Measurements from ENCODE around the gene FHIP1B. TPM values are rescaled to one million over a fixed set of nuclear protein-coding genes. Genes with fewer than 3 reads are reported as not detected.
A peak's percentile ranks its signal among the peaks of the same experiment; 100 is the strongest.

The FHIP1B gene
- total and polyA plus RNA-seq, 4 experiments from 2014 or later: 12.0 to 50.8 (median 32.7) TPM

DNA sequence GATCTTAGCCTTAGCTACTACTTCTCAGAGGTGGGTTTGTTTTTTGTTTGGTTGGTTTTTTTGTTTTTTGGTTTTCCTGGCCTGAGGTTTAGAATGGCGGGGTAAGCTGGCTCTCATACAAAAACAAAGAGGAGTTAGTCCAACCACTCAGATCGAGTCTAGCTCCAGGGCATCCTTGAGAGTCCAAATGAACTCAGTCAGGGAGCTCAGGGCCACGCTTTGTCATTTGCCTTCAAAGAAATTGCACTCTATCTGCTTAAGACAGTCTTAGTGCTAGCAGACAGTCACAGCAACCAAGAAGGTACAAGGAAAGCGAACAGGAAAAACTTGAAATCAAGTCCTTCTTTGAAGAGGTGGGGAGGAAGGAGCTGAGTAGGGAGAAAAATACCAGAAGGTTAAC lies 17.9 kb downstream of the FHIP1B start:
- no peak for DNase-seq
- no peaks in the 10 kb centered on the region for H3K9me3 ChIP-seq (ENCODE audit: control insufficient read depth in 1 of 2, low read length in 2 of 2)
- no peak overlapping the region for H3K4me3 ChIP-seq (ENCODE audit: low read length in 2 of 2)
- Mint-ChIP-seq H3K36me3 (peaks cover 39 to 61% of the 10 kb centered on the region in 2 donors), H3K9me3 (no peaks in the 10 kb centered on the region), H3K4me1 (peaks cover 9 to 17% (median 12%) of the 10 kb centered on the region in 4 donors), H3K4me3 (no peak overlapping the region), H3K27ac (peak overlapping the region in 1 of 7 donors; percentile 44), H3K27me3 (no peaks in the 10 kb centered on the region)
- no peaks in the 10 kb centered on the region for H3K4me1 ChIP-seq (ENCODE audit: insufficient read depth, low read length)
- H3K36me3 ChIP-seq (ENCODE audit: insufficient read depth, low read length): peaks cover 63% of the 10 kb centered on the region
- POLR2A ChIA-PET (ENCODE audit: partially characterized antibody): no interaction called here
- H3K27me3 ChIP-seq (ENCODE audit: insufficient read depth, low read length): no peaks in the 10 kb centered on the region
- H3K27ac ChIP-seq (ENCODE audit: low read depth, low read length): no peak overlapping the region
- CTCF ChIA-PET (ENCODE audit: partially characterized antibody): no interaction called here
- intact Hi-C loops (cut with micrococcal nuclease): no loop called here

DNA sequence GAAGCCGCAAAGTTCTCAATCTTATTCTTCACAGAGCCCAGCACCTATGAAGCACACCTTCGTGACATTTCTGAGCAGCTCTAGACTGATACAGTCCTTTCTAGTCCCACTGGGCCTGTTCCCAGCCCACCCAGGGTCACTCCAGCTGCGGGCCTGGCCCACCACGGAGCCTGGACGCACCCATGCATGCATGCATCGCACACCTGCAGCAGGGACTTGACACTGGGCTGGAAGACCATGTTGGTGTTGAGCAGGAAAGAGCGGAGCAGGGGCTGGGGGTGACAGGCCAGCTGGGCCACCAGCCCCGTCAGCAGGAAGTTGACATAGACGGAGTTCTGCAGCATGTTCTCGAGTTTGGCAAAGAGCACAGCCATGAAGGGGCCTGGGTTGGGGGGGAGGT lies 19.9 kb downstream of the FHIP1B start:
- ChIA-PET POLR2A (ENCODE audit: partially characterized antibody) (no interaction called here), CTCF (ENCODE audit: partially characterized antibody) (no interaction called here)
- no peaks in the 10 kb centered on the region for H3K27me3 Mint-ChIP-seq
- no peak overlapping the region for H3K4me3 Mint-ChIP-seq
- no peak overlapping the region for H3K27ac Mint-ChIP-seq
- H3K36me3 Mint-ChIP-seq: peaks cover 30 to 57% of the 10 kb centered on the region in 2 donors
- Histone ChIP-seq H3K27ac (ENCODE audit: low read depth, low read length) (no peak overlapping the region), H3K27me3 (ENCODE audit: insufficient read depth, low read length) (no peaks in the 10 kb centered on the region), H3K9me3 (ENCODE audit: control insufficient read depth in 1 of 2, low read length in 2 of 2) (no peaks in the 10 kb centered on the region), H3K36me3 (ENCODE audit: insufficient read depth, low read length) (peaks cover 51% of the 10 kb centered on the region), H3K4me3 (ENCODE audit: low read length in 2 of 2) (no peak overlapping the region), H3K4me1 (ENCODE audit: insufficient read depth, low read length) (no peaks in the 10 kb centered on the region)
- intact Hi-C loops (cut with micrococcal nuclease): no loop called here
- peaks cover 2 to 6% (median 4%) of the 10 kb centered on the region in 4 donors for H3K4me1 Mint-ChIP-seq
- no peak for DNase-seq
- no peaks in the 10 kb centered on the region for H3K9me3 Mint-ChIP-seq

DNA sequence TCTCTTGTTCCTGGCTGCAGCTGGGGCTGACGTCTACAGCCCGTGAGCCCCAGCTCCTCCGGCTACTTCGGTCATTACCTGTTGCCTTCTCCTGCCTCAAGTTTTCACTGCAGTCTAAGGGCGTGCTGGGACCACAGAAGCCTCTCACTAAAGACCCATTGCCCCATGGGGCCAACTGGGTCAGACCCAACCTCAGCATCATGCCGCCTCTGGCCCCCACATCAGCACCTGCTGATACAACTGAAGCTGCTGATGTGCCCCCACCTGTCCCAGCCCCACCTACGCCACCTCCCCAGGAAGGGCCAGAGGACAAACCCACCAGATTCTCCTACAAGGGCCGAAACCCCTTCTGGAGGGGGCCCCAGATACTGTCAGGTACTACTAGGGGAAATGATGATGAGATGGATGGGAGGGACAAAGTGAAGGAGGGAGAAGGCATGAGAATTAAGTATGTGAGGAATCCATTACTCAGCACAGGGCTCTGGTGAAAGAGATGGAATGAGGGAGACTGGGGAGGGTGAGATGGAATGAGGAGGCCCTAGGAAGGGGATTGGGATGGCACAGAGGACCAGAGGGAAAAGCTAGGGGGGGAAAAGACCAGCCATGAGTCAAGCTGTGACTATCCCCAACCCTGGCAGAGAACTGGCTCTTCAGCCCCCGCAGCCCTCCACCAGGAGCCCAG lies 24.0 kb downstream of the FHIP1B start:
- H3K4me3 Mint-ChIP-seq: no peak overlapping the region
- intact Hi-C loops (cut with micrococcal nuclease): no loop called here
- H3K27me3 Mint-ChIP-seq: no peaks in the 10 kb centered on the region
- Histone ChIP-seq H3K27ac (ENCODE audit: low read depth, low read length) (no peak overlapping the region), H3K4me1 (ENCODE audit: insufficient read depth, low read length) (no peaks in the 10 kb centered on the region), H3K27me3 (ENCODE audit: insufficient read depth, low read length) (no peaks in the 10 kb centered on the region), H3K4me3 (ENCODE audit: low read length in 2 of 2) (no peak overlapping the region), H3K9me3 (ENCODE audit: control insufficient read depth in 1 of 2, low read length in 2 of 2) (no peaks in the 10 kb centered on the region), H3K36me3 (ENCODE audit: insufficient read depth, low read length) (peaks cover 24% of the 10 kb centered on the region)
- no peaks in the 10 kb centered on the region for H3K9me3 Mint-ChIP-seq
- no peak for DNase-seq
- POLR2A ChIA-PET (ENCODE audit: partially characterized antibody): no interaction called here
- peaks cover 13 to 46% of the 10 kb centered on the region in 2 donors for H3K36me3 Mint-ChIP-seq
- CTCF ChIA-PET (ENCODE audit: partially characterized antibody): no interaction called here
- peaks cover 0 to 4% (median under 1%) of the 10 kb centered on the region in 4 donors for H3K4me1 Mint-ChIP-seq
- no peak overlapping the region for H3K27ac Mint-ChIP-seq

DNA sequence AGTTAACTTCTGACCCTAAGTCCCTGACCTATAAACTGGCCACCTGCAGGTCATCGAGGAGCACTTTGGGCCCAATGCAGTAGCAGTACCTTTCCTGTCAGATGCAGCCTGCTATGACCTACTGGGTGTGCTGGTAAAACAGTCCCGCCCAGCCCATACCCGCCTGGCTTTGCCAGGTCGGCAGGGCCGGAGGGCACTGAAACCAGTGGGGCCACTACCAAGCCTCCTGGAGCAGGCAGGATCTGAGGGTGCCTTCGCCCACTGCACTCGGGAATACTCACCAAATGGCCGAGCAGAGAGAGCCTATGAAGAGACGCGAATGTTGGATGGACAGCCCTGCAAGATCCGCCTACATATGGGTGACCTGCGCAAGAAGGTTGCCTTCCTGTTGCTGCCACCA lies 24.6 kb downstream of the FHIP1B start:
- no peak for DNase-seq
- Mint-ChIP-seq H3K36me3 (peaks cover 13 to 46% of the 10 kb centered on the region in 2 donors), H3K4me3 (no peak overlapping the region), H3K4me1 (peaks cover 0 to 11% (median 6%) of the 10 kb centered on the region in 4 donors), H3K27ac (no peak overlapping the region), H3K27me3 (no peaks in the 10 kb centered on the region), H3K9me3 (no peaks in the 10 kb centered on the region)
- Histone ChIP-seq H3K27me3 (ENCODE audit: insufficient read depth, low read length) (no peaks in the 10 kb centered on the region), H3K4me3 (ENCODE audit: low read length in 2 of 2) (no peak overlapping the region), H3K36me3 (ENCODE audit: insufficient read depth, low read length) (peaks cover 24% of the 10 kb centered on the region), H3K9me3 (ENCODE audit: control insufficient read depth in 1 of 2, low read length in 2 of 2) (no peaks in the 10 kb centered on the region), H3K27ac (ENCODE audit: low read depth, low read length) (no peak overlapping the region), H3K4me1 (ENCODE audit: insufficient read depth, low read length) (no peaks in the 10 kb centered on the region)
- POLR2A ChIA-PET (ENCODE audit: partially characterized antibody): no interaction called here
- CTCF ChIA-PET (ENCODE audit: partially characterized antibody): no interaction called here
- intact Hi-C loops (cut with micrococcal nuclease): no loop called here

DNA sequence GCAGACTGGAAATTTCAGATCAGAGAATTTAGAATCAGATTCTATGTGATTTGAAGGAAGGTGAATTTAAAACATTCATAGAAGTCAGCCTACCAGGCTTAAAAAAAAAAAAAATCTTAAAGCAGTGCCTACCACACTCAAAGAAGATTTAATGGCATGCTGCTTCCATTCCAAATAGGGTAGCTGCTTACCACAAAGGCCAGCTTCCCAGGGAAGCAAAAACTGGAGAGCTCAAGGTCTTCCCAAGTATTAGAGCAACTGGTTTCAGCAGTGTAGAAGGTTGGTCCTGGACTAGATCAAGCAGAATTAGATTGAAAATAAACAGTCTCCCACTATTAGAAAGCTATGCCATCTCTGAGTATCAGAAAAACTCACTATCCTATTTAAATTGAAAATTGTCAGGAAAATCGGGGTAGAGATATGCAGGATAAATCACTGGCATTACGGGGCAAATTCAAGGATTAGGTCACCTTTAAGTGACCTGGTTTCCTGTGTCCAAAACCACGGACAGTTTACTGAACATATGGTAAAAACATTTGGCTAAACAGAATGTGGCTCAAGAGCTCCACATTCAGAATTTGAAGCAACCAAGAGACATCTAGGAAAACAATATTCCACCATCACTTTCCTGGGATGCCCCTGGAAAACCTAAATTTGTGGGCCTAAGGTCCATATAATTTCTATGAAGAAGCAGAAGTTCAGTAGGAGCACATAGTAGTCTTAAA lies 27.8 kb downstream of the FHIP1B start:
- intact Hi-C loops (cut with micrococcal nuclease): no loop called here
- H3K27ac ChIP-seq (ENCODE audit: low read depth, low read length): no peak overlapping the region
- no peak for DNase-seq
- Mint-ChIP-seq H3K36me3 (peaks cover 13 to 42% of the 10 kb centered on the region in 2 donors), H3K27me3 (no peaks in the 10 kb centered on the region), H3K27ac (peak overlapping the region in 1 of 7 donors; percentile 15), H3K9me3 (no peaks in the 10 kb centered on the region), H3K4me3 (no peak overlapping the region), H3K4me1 (peaks cover 22 to 39% (median 28%) of the 10 kb centered on the region in 4 donors)
- H3K4me3 ChIP-seq (ENCODE audit: low read length in 2 of 2): no peak overlapping the region
- H3K27me3 ChIP-seq (ENCODE audit: insufficient read depth, low read length): no peaks in the 10 kb centered on the region
- POLR2A ChIA-PET (ENCODE audit: partially characterized antibody): interaction anchor here (0.6 kb wide), 2 partner anchors 28 to 506 kb away, joined by 3 read pairs; partner anchors contain the start of gene FHIP1B
- peaks cover 18% of the 10 kb centered on the region for H3K4me1 ChIP-seq (ENCODE audit: insufficient read depth, low read length)
- CTCF ChIA-PET (ENCODE audit: partially characterized antibody): interaction anchor here (0.6 to 1.8 kb wide), 3 partner anchors 15 to 574 kb away, joined by 3 to 4 read pairs (median 3); no protein-coding TSS in a partner anchor
- H3K36me3 ChIP-seq (ENCODE audit: insufficient read depth, low read length): peaks cover 4% of the 10 kb centered on the region
- no peaks in the 10 kb centered on the region for H3K9me3 ChIP-seq (ENCODE audit: control insufficient read depth in 1 of 2, low read length in 2 of 2)

GRCh38 chr11:6205366-6205765 lies 29.1 kb downstream of the FHIP1B start, which contains the start of gene C11orf42:
Gene C11orf42, plus strand, starts transcription at chr11:6205557. Its CDS starts 59 bp downstream, at chr11:6205616.
- Mint-ChIP-seq H3K27me3 (no peaks in the 10 kb centered on the region), H3K27ac (peak within 1 kb of the TSS in 5 of 7 donors; percentile 4 to 64 (median 13)), H3K4me3 (no peak within 1 kb of the TSS), H3K4me1 (peaks cover 22 to 48% (median 32%) of the 10 kb centered on the region in 4 donors), H3K36me3 (peaks cover 13 to 35% of the 10 kb centered on the region in 2 donors), H3K9me3 (no peaks in the 10 kb centered on the region)
- ChIA-PET POLR2A (ENCODE audit: partially characterized antibody) (no interaction called here), CTCF (ENCODE audit: partially characterized antibody) (no interaction called here)
- intact Hi-C loops (cut with micrococcal nuclease): no loop called here
- no peaks in the 10 kb centered on the region for H3K9me3 ChIP-seq (ENCODE audit: control insufficient read depth in 1 of 2, low read length in 2 of 2)
- H3K36me3 ChIP-seq (ENCODE audit: insufficient read depth, low read length): no peaks in the 10 kb centered on the region
- no peaks in the 10 kb centered on the region for H3K27me3 ChIP-seq (ENCODE audit: insufficient read depth, low read length)
- no peak within 1 kb of the TSS for H3K4me3 ChIP-seq (ENCODE audit: low read length in 2 of 2)
- H3K27ac ChIP-seq (ENCODE audit: low read depth, low read length): no peak within 1 kb of the TSS
- peaks cover 18% of the 10 kb centered on the region for H3K4me1 ChIP-seq (ENCODE audit: insufficient read depth, low read length)
- no peak for DNase-seq

- Mint-ChIP-seq H3K4me3 (no peak overlapping the region), H3K27me3 (no peaks in the 10 kb centered on the region), H3K27ac (peak overlapping the region in 2 of 7 donors; percentile 4 to 13), H3K9me3 (no peaks in the 10 kb centered on the region), H3K4me1 (peaks cover 22 to 48% (median 32%) of the 10 kb centered on the region in 4 donors), H3K36me3 (peaks cover 13 to 30% of the 10 kb centered on the region in 2 donors)
- ChIA-PET CTCF (ENCODE audit: partially characterized antibody) (interaction anchor here (1.5 kb wide), 1 partner anchor 158 kb away, joined by 5 read pairs; no protein-coding TSS in a partner anchor), POLR2A (ENCODE audit: partially characterized antibody) (interaction anchor here (0.6 kb wide), 1 partner anchor 198 kb away, joined by 3 read pairs; no protein-coding TSS in a partner anchor)
- intact Hi-C loops (cut with micrococcal nuclease): no loop called here
- H3K9me3 ChIP-seq (ENCODE audit: control insufficient read depth in 1 of 2, low read length in 2 of 2): no peaks in the 10 kb centered on the region
- peaks cover 18% of the 10 kb centered on the region for H3K4me1 ChIP-seq (ENCODE audit: insufficient read depth, low read length)
- DNase-seq: no peak
- H3K27me3 ChIP-seq (ENCODE audit: insufficient read depth, low read length): no peaks in the 10 kb centered on the region
- no peak overlapping the region for H3K27ac ChIP-seq (ENCODE audit: low read depth, low read length)
- H3K4me3 ChIP-seq (ENCODE audit: low read length in 2 of 2): no peak overlapping the region
- H3K36me3 ChIP-seq (ENCODE audit: insufficient read depth, low read length): no peaks in the 10 kb centered on the region
These were observed 29.7 kb downstream of the FHIP1B start for GRCh38 chr11:6204706-6205105.

All from CD4-positive, alpha-beta memory T cell (primary cell).